WTC11 (cell line): Measurements from ENCODE around the gene AAGAB. TPM values are rescaled to one million over a fixed set of nuclear protein-coding genes. Genes with fewer than 3 reads are reported as not detected.
A peak's percentile ranks its signal among the peaks of the same experiment; 100 is the strongest.

ENCODE experiments used
- ATAC-seq: fragments of 200-7000 bp; cut with Tn5 transposase; 2 replicates; pipeline ENCODE4 v1.10.0; 2021; ENCODE audit warnings: mild to moderate bottlenecking, moderate library complexity
- CTCF ChIA-PET: fragments of 300-600 bp; sonication (Branson Sonifier 250); formaldehyde crosslinking; loops from one replicate; lab custom pipeline; 2021; ENCODE audit warnings: antibody characterized with exemption; lab: Charles Lee
- POLR2A ChIA-PET: fragments of 350-600 bp; sonication (Branson Sonifier 250); formaldehyde crosslinking; loops from one replicate; lab custom pipeline; 2021; ENCODE audit warnings: antibody characterized with exemption; lab: Charles Lee
- DNase-seq: peaks from one replicate; pipeline ENCODE4 v3.0.0; 2021; ENCODE audit warnings: low spot score
- H3K27ac Mint-ChIP-seq: 2 replicates; pipeline ENCODE4 v1.8.0; 2021; ENCODE audit warnings: mixed read lengths
- H3K27me3 Mint-ChIP-seq: 2 replicates; pipeline ENCODE4 v1.8.0; 2021; ENCODE audit warnings: low read depth, mild to moderate bottlenecking, moderate library complexity, mixed read lengths
- H3K36me3 Mint-ChIP-seq: 2 replicates; pipeline ENCODE4 v1.8.0; 2021; ENCODE audit warnings: mixed read lengths
- H3K4me1 Mint-ChIP-seq: 2 replicates; pipeline ENCODE4 v1.8.0; 2022; ENCODE audit warnings: mixed read lengths
- H3K4me3 Mint-ChIP-seq: 2 replicates; pipeline ENCODE4 v1.8.0; 2021; ENCODE audit warnings: mild to moderate bottlenecking, moderate library complexity, mixed read lengths
- H3K9me3 Mint-ChIP-seq: 2 replicates; pipeline ENCODE4 v1.8.0; 2021; ENCODE audit warnings: mixed read lengths
- ATF3 ChIP-seq: sonication (generic); formaldehyde crosslinking; conservative IDR thresholded peaks from 2 replicates; pipeline ENCODE4 v1.8.1; 2022; ENCODE audit warnings: mild to moderate bottlenecking, missing genetic modification reagents
- ATF6 ChIP-seq: sonication (generic); formaldehyde crosslinking; IDR thresholded peaks from 2 replicates; pipeline ENCODE4 v1.8.1; 2023; ENCODE audit warnings: mild to moderate bottlenecking, missing genetic modification reagents
- CTCF ChIP-seq: fragments of 200-600 bp; IDR thresholded peaks from 2 replicates; pipeline ENCODE4 v1.8.0; 2022; ENCODE audit warnings: antibody characterized with exemption
- FOXJ3 ChIP-seq: sonication (generic); formaldehyde crosslinking; IDR thresholded peaks from 2 replicates; pipeline ENCODE4 v1.9.0; 2021; ENCODE audit warnings: missing genetic modification reagents, mild to moderate bottlenecking, borderline replicate concordance
- FOXP4 ChIP-seq: sonication (generic); formaldehyde crosslinking; IDR thresholded peaks from 2 replicates; pipeline ENCODE4 v1.8.0; 2022; ENCODE audit warnings: mild to moderate bottlenecking, missing genetic modification reagents
- MLX ChIP-seq: sonication (generic); formaldehyde crosslinking; IDR thresholded peaks from 2 replicates; pipeline ENCODE4 v1.8.1; 2023; ENCODE audit warnings: mild to moderate bottlenecking, missing genetic modification reagents, moderate library complexity
- NFYB ChIP-seq: sonication (generic); formaldehyde crosslinking; conservative IDR thresholded peaks from 2 replicates; pipeline ENCODE4 v1.8.0; 2022; ENCODE audit warnings: low read depth, missing genetic modification reagents
- OVOL2 ChIP-seq: fragments of 250-450 bp; sonication (Bioruptor Pico); IDR thresholded peaks from 2 replicates; pipeline ENCODE4 v1.9.0; 2021; ENCODE audit warnings: mild to moderate bottlenecking, borderline replicate concordance
- PRDM15 ChIP-seq: sonication (generic); formaldehyde crosslinking; IDR thresholded peaks from 2 replicates; pipeline ENCODE4 v1.8.0; 2022; ENCODE audit warnings: missing genetic modification reagents
- SMAD4 ChIP-seq: sonication (generic); formaldehyde crosslinking; IDR thresholded peaks from 2 replicates; pipeline ENCODE4 v1.8.0; 2022; ENCODE audit warnings: mild to moderate bottlenecking, missing genetic modification reagents
- ZBTB21 ChIP-seq: sonication (generic); formaldehyde crosslinking; IDR thresholded peaks from 2 replicates; pipeline ENCODE4 v1.8.1; 2023; ENCODE audit warnings: mild to moderate bottlenecking, missing genetic modification reagents, borderline replicate concordance
- ZNF671 ChIP-seq: fragments of 250-450 bp; sonication (Bioruptor Pico); IDR thresholded peaks from 2 replicates; pipeline ENCODE4 v1.8.0; 2021; ENCODE audit warnings: mild to moderate bottlenecking
- total RNA-seq: library from RNA; stranded (reverse); gene quantifications from 3 replicates; pipeline ENCODE4 v1.2.3, GENCODE V29; 2021

The AAGAB gene
- total RNA-seq, 1 experiment from 2014 or later: 41.7 TPM

GRCh38 chr15:67199881-67200763, 54.3 kb downstream of the AAGAB start:
- 0 out of 2 replicates have a peak overlapping the region, but pooled peaks have one; percentile 47 for H3K27ac Mint-ChIP-seq
- peaks cover 12% of the 10 kb centered on the region for H3K4me1 Mint-ChIP-seq
- no peaks in the 10 kb centered on the region for H3K9me3 Mint-ChIP-seq
- CTCF ChIA-PET: interaction anchor here (2.1 kb wide), 1 partner anchor 254 kb away, joined by 7 read pairs; no protein-coding TSS in a partner anchor
- H3K36me3 Mint-ChIP-seq: peaks cover 14% of the 10 kb centered on the region
- DNase-seq: no peak
- H3K4me3 Mint-ChIP-seq: no peak overlapping the region
- no peak for ATAC-seq
- TF ChIP-seq FOXP4 (CRISPR knock-in tag) (no peak), SMAD4 (CRISPR knock-in tag) (no peak), FOXJ3 (no peak), ZBTB21 (CRISPR knock-in tag) (no peak), CTCF (no peak), NFYB (CRISPR knock-in tag) (no peak), ZNF671 (CRISPR knock-in tag) (no peak)
- POLR2A ChIA-PET: interaction anchor here (0.6 kb wide), 1 partner anchor 34 kb away, joined by 3 read pairs; no protein-coding TSS in a partner anchor
- H3K27me3 Mint-ChIP-seq: no peaks in the 10 kb centered on the region

- H3K36me3 Mint-ChIP-seq: peaks cover 14% of the 10 kb centered on the region
- POLR2A ChIA-PET: interaction anchor here (0.6 kb wide), 1 partner anchor 35 kb away, joined by 3 read pairs; no protein-coding TSS in a partner anchor
- H3K27me3 Mint-ChIP-seq: no peaks in the 10 kb centered on the region
- H3K4me3 Mint-ChIP-seq: no peak overlapping the region
- CTCF ChIA-PET: interaction anchor here (1.6 kb wide), 1 partner anchor 253 kb away, joined by 5 read pairs; no protein-coding TSS in a partner anchor
- H3K4me1 Mint-ChIP-seq: peaks cover 12% of the 10 kb centered on the region
- TF ChIP-seq ATF6 (CRISPR knock-in tag) (no peak), OVOL2 (CRISPR knock-in tag) (no peak), PRDM15 (CRISPR knock-in tag) (no peak), ATF3 (no peak), MLX (CRISPR knock-in tag) (no peak)
- DNase-seq (no peak), ATAC-seq (no peak)
- no peaks in the 10 kb centered on the region for H3K9me3 Mint-ChIP-seq
- 0 out of 2 replicates have a peak overlapping the region, but pooled peaks have one; percentile 47 for H3K27ac Mint-ChIP-seq
These were observed 55.1 kb downstream of the AAGAB start for GRCh38 chr15:67199391-67199790.
